NCI-H526 (cell line): Measurements from ENCODE around the gene PHYKPL.
"Not testable (repeated sequence)": the region's sequence is repeated elsewhere in the genome, so short reads cannot be mapped to it uniquely, and the experiment has no call there.

Experiments used
- DNase-seq, 2 experiments: peaks; one replicate each; lab custom pipeline; 2025; lab: John Stamatoyannopoulos, UW

The PHYKPL gene

DNA sequence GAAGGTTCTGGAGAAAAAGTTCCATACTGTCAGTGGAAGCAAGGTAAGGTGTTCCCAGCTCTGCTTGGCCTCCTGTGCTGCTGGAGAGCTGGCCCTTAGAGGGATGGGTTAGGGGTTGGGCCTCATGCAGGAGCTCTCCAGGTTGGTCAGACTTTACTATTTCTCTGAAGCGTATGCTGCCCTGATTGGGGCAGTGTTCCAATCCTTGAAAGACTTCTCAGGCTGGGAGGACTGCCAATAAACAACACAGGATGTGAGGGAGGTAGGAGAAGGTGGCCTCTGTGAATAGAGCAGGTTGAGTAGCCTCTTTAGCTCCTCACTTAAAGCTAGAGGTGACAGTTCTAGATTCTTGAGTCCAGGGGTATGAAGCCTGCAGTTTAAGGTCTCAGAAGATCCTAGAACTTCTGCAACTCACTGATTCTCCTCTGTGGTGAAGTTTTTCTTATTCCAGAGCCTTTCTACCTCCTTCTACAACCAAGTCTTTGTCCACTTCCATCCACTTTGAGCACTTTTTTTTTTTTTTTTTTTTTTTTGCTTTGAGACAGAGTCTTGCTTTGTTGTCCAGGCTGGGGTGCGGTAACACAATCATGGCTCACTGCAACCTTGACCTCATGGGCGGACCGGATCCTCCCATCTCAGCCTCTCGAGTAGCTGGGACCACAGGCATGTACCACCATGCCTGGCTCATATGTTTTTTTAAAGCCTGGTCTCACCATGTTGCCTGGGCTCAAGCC lies 25.3 kb downstream of the PHYKPL start:
- no peak for DNase-seq

DNA sequence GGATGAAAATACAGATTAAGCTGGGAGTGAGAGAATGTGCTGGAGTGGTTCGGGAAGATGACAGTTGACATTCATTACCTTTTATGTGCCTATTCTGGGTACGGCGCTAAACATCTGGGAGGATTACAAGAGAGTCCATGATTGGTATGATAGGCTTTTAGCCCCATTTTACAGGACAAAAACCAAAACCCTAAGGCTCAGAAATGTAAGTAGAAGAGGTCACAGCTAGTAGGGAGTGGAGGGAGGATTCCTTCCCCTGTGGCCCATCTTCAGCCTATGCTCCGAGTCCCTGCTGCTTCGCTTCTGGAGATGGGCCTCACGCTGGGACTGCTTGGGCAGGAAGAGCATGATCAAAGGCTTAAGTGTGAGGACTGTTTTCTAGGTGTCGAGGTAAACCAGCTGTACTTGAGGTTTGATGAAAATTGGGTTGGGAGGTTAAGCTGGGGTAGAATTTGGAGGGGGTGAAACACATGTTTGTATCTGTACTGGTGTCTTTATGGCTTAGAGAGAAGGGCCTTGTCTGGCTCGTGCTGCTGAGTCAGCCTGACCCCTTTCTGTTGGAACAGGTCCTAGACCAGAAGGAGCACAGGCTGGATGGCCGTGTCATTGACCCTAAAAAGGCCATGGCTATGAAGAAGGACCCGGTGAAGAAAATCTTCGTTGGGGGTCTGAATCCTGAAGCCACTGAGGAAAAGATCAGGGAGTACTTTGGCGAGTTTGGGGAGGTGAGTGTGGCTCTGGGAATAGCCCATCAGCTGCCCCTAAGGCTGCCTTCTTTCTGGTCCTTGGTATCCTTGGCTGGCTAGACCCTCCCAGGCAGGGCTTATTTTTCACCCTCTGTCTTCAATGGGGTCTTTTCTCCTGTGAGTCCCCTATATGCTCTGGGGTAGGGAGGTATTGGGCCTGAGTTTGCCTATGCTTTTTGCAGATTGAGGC lies 26.2 kb downstream of the PHYKPL start:
- DNase-seq, result no peak

DNA sequence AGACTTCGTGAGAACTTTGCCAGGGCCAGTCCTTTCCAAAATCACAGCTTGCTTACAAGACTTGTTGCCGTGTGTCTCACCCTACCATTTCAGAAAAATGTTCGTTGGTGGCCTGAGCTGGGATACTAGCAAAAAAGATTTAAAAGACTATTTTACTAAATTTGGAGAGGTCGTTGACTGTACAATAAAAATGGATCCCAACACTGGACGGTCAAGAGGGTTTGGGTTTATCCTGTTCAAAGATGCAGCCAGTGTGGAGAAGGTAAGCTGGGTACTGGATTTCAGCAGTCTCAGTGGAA lies 26.9 kb downstream of the PHYKPL start:
- DNase-seq, result no peak

DNA sequence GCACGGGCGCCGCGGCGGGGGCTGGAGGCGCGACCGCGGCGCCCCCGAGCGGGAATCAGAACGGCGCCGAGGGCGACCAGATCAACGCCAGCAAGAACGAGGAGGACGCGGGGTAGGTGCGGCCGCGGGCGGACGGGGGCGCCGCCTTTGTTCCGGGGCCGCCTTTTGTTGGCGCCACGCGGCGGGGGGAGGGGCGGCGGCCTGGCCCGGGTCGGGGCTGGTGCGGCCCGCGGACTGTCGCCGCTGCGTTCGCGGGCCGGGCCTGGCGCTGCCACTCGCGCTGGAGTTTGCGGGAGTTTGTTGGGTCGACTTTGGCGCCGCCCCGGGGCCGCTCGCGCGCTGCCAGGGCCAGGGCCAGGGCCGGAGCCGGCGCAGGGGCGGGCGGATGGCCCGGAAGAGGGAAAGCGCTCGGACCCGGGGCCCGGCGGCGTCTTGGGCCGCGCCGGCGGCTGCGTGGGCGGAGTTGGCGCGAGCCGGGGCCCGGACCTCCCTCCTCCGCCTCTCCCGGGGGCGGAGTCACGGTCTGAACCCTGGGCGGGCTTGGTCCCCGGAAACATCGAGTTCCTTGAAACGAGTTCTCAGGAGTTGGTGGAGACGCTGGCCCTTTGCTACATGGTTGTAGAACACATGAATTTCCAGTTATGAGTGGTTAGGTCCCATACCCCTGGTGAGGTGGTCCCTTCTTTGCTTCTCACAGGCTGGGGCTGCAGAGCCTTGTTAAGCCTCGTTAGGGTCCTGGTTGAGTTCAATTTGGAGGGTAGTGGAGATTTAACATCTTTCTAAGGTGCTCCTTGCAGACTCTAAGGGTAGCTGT lies 27.5 kb downstream of the PHYKPL start:
- DNase-seq, result peak in 1 of 2 experiments; percentile 65

DNA sequence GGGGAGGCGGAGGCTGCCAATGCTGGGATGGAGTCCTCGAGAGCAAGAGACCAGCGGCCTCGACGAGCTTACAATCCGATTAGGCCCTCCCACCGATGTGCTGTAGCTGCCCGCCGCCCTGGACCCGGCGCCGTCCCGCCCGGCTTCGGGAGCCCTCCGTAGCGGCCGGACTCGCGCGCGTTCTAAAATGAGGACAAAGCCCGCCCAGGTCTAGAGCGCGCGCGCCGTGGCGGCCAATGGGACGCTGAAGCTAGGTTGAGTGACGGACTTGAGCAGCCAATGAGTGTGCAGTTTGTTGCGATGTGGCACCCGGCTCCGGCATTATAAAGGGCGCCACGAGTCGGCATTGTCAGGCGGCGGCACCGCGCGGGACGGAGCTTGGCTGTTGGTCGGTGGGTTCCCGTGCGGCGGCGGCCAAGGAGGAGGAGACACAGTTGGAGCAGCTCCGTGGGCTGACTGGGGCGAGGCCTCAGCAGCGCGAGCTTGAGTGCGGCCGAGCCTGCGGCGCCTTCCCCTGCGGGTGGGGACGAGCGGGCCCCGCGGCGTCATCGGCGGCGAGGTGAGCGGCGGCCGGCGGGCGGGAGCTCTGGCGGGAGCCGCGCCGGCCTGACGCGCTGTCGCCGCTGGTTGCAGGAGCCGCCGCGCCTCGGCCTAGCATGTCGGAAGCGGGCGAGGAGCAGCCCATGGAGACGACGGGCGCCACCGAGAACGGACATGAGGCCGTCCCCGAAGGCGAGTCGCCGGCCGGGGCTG lies 28.2 kb downstream of the PHYKPL start, which contains the start of gene HNRNPAB:
Gene HNRNPAB (plus strand): TSS at position 352 of the 753 bp plus-strand sequence. CDS start 305 bp downstream, at position 657.
- peak; percentile 80 to 93 for DNase-seq

DNA sequence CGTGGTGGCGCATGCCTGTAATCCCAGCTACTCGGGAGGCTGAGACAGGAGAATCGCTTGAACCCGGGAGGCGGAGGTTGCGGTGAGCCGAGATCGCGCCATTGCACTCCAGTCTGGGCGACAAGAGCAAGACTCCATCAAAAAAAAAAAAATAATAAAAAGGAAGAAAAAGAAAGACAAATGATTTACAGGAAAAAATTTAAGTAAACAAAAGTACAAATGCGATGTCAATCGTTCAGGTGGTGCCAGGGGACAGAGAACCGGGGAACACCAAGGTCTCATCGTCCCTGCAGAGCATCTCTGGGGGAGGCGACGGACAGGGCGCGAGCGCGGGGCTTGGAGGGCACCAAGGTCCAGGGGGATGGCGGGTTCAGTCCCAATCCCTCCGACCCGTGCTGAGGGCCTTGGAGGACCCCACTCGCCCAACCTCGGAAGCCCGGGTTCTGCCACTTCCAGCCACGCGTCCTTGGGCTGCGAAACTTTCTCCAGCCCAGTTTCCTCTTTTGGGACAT lies 28.9 kb downstream of the PHYKPL start:
- DNase-seq, result peak in 1 of 2 experiments; percentile 55

DNA sequence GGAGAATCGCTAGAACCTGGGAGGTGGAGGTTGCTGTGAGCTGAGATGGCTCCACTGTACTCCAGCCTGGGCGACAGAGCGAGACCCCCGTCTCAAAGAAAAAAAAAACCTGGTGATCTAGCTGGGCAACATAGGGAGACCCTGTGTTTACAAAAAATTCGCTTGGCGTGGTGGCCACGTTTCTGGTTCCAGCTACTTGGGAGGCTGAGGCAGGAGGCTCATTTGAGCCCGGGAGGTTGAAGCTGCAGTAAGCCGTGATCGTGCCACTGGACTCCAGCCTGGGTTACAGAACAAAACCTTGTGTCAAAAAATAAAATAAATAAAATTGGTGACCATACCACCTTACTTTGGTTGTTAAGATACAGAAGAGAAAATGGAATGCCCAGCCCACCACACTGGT lies 30.1 kb downstream of the PHYKPL start:
- no peak for DNase-seq

DNA sequence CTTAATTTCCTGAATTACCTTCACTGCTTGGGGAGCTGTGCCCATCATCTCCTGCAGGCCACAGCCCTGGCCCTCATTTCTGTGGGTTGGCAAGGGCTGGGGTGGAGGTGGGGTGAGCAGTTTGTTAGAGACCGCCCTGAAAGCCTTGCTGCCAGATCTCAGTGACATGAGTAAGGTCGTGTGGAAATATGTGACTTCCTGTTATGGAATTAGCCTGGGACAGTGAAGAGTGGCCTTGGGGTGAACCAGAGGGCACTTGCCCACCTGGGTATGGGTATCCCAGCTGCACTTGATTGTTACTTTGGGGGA lies 30.7 kb downstream of the PHYKPL start:
- DNase-seq, result no peak

DNA sequence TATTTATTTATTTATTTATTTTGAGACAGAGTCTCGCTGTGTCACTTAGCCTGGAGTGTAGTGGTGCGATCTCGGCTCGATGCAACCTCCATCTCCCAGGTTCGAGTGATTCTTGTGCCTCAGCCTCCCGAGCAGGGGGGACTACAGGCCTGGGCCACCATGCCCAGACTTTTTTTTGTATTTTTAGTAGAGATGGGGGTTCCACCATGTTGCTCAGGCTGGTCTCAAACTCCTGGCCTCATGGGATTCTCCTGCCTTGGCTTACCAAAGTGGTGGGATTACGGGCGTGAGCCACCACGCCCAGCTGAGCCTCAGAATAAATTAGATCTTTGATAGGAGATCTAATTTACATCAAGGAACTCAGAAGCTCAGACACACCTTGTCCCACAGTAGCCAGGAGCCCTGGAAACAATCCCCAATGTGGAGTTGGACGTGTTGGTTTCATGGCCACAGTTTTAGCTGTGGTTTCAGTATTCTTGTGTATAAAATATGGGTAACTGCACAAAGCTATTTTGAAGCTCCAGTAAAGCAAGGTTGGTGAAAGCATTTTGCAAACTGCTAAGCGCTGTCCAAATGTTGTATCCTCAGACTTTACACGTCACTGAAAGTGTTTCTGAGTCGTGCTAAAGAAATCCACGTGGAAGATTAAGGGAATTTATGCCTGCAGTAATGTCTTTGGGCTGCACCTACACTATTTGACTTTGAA lies 31.2 kb downstream of the PHYKPL start:
- no peak for DNase-seq

DNA sequence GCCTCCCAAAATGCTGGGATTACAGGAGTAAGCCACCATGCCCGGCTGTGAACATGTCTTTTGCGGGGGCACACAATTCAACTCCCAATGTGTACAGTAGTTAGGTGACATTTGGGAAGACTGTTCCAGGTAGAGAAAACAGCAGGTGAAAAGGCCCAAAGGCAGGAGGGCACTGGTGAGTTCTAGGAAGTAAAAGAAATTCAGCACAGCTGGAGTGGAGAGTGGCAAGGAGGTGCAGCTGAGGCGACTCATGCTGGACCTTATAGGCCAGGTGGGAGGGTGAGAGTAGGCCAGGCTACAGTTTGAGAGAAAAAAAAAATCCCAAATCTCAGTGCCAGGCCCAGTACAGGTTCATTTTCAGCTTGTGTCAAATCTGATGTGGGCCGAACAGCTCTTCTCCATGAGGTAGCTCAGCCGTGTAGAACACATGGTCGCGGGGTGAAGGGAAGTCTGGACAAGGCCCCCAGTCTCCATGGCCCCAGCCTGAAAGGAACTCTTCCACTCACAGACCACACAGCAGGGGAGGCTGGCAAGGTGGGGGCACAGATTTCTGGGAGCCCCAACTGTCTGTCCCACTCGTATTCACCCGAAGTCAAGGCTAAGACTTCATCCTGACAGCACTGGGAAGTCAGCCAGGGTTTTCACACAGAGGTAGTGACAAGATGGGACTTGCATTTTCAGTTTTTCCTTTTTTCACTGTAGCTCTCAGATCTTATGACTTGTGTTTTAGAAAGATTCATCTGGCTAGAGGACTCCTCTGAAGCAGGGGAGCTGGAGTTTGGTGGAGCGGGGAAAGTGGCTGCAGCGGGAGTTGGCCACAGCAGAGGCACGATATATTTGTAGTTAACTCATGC lies 32.8 kb downstream of the PHYKPL start:
- DNase-seq, result no peak

DNA sequence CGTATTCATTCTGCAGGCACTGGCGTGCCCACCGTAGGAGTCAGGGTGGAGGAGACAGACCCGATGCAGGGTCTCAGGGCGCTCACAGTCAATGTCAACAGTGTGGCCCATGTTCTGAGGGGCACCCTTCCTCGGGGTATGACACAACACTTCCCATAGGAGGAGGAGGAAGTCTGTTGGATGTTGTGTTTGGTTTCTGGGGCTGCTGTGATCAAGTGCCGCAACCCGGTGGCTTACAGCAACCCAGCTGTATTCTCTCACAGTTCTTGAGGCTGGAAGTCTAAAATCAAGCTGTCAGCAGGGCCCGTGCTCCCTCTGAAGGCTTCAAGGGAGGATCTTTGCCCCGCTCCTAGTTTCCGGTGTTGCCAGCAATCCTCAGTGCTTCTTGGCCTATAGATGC lies 33.9 kb downstream of the PHYKPL start:
- DNase-seq, result no peak

DNA sequence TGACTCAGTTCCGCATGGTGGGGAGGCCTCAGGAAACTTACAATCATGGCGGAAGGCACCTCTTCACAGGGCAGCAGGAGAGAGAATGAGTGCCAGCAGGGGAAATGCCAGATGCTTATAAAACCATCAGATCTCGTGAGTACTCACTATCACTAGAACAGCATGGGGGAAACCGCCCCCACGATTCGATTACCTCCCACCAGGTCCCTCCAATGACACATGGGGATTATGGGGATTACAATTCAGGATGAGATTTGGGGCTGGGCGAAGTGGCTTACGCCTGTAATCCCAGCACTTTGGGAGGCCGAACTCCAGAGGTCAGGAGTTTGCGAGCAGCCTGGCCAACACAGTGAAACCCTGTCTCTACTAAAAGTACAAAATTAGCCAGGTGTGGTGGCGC lies 34.5 kb downstream of the PHYKPL start:
- not testable (repeated sequence) for DNase-seq

DNA sequence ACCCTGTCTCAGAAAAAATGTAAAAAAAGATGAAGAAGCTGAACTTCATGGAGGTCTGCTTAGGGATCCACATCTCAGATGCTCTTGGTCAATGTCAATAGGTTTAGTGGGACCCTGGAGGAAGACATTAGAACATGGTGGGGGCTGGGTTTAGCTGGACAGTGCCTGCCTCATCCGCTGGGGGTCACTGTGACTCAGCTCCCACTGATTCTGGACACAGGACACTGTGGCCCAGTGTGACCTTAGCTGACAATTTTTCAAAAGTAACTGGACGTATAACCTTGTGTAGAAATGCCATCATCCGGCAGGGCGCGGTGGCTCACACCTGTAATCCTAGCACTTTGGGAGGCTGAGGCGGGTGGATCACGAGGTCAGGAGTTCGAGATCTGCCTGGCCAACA lies 35.6 kb downstream of the PHYKPL start:
- DNase-seq, result no peak

DNA sequence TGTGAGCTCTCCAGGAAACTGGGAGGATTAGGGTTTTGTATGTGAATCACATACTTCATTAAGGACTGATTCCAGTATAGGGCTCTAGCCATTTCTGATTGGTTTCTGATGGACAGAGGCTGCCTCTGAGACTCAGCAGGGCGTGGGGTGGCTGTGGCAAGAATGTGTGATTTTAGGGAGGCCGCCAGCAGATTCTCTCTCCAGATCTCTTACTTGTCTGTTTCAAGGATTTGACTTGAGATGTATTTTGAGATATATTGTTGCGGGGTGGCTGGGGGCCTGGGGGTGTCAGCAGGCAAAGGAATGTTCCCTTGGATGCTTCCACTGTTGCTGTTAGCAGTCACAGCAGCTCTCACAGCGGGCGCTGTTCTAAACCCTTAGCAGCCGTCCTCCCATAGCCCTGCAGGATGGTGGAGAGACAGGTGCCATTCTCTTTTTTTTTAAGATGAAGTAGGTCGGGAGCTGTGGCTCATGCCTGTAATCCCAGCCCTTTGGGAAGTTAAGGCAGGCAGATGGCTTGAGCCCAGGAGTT lies 36.3 kb downstream of the PHYKPL start:
- DNase-seq, result no peak

DNA sequence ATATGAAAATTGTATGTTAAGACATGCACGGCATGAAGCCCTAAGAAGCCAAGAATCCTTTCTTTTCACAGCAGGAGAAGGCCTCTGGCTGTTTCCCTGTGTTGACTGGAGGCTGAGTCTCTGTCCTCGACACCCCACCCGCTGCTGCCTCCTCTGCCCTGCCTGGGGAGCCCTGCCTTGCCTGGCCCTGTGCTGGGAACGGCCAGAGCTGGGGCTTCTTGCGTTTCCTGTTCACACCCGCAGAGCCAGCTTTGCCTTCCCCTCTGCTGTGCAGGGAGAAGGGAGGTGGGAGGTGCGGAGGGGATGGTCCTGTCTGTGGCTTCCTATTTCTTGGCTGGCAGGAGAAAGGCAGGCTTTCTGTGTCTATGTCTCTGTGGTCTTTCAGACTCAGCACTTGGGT lies 38.6 kb downstream of the PHYKPL start:
- no peak for DNase-seq

DNA sequence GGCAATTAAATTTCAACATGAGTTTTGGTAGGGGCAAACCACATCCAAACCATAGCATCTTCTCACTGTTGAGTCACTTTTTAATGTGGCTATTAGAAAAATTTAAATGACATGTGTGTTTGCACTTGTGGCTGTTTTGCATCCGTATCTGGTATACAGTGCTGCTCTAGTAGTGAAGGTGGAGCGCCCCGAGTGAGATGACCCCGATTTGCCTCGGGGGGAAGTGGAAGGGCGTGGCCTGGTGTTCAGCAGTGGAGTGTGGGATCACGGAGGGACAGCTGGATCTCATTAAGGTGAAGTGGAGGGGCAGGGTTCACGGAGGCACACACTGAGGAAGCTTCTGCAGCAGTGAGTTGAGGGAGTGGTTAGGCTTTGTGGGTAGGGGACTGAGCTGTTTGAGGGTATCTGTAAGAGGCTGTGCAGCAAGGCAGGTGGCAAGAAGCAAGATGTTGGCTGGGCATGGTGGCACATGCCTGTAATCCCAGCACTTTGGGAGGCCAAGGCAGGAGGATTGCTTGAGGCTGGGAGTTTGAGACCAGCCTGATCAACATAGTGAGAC lies 39.3 kb downstream of the PHYKPL start:
- peak; percentile 37 to 38 for DNase-seq

DNA sequence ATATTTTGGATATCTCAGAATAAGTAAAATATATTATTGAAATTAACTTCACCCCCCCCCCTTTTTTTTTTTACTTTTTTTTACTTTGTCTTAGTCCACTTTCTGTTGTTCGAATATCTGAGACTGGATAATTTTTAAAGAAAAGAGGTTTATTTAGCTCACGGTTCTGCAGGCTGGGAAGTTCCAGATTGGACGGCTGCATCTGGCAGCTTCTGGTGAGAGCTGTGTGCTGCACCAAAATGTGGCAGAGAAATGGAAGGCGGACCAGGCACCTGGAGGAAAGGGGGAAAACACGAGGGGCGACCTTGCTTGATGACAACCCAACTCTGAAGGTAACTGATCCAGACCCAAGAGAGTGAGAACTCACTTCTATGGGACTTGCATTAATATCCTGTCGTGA lies 39.8 kb downstream of the PHYKPL start:
- no peak for DNase-seq

DNA sequence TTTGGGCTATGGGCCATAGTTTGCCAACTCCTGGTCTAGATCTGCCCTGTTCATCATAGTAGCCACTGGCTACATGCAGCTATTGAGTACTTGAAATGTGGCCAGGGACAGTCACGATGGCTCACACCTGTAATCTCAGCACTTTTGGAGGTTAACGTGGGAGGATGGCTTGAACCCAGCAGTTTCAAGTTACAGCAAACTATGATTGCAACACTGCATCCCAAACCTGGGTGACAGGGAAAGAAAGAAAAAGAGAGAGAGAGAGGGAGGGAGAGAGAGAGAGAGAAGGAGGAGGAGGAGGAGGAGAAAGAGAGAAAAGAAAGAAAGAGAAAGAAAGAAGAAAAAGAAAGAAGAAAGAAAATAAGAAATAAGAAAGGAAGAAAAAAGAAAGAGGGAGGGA lies 40.4 kb downstream of the PHYKPL start:
- no peak for DNase-seq

DNA sequence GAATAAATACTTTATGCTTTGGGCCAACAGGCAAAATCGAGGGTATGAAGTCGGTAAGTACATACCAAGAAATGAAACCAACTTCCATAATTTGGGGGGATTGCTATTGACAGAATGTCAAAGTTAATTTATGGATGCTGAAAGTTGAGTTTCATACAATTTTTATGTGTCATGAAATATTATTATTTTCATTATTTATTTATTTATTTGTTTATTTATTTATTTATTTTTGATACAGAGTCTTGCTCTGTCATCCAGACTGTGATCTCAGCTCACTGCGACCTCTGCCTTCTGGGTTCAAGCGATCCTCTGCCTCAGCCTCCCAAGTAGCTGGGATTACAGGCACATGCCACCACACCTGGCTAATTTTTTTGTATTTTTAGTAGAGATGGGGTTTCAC lies 40.9 kb downstream of the PHYKPL start:
- DNase-seq, result no peak
